Stimulated activated CD4-positive, alpha-beta T cell treated with anti-CD3 and anti-CD28 coated beads, Interleukin-4, amount 100 ng/mL, for 24 hours (primary cell): ENCODE results near the gene MRPL32.

Experiments
- DNase-seq: peaks from one replicate; pipeline ENCODE4 v3.0.0-alpha.2; 2020

MRPL32 gene

DNA sequence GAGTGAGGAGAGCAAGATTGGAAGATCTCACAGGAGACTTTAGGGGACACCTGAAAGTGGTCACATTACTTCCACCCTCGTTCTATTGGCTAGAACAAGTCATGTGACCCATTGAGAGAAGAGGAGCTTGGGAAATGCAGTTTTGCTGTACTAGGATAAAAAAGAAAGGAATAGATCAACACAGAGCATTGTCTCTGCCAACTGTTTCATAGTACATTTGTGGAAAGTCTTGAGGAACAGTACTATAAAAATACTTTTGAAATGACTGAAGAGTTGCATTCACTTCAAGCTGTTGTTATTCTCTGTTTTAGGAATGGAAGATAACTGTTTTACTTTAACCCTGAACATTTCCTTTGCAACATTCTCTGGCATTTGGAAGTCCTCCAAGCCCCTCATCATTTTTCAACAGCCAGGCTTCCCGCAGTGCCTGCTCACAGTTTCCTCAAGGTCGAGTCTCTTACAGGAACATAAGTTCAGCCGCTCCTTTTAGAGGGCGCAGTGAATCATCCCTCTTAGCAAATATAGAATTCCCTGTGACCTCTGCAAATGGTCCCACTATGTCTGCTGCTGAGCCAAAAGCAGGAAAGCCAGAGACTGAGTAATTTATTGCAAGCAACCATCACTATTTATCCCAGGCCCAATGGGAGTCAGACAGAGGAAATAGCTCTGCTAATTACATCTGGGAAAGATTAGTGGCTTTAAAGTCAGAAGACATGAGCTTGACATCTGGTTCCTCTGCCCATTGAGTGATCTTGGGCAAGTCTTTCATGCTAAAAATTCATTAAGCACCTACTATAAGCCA lies 40.7 kb downstream of the MRPL32 start:
- DNase-seq = no peak

DNA sequence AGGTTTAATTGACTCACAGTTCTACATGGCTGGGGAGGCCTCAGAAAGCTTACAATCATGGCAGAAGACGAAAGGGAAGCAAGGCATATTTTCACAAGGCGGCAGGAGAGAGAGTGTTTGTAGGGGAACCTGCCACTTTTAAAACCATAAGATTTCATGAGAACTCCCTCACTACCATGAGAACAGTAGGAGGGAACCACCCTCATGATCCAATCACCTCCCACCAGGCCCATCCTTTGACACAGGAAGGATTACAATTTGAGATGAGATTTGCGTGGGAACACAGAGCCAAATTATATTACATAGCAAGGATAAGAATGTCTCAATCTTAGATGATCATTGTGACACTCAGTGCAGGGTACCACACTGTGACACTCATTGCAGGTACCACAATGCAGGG lies 44.2 kb downstream of the MRPL32 start:
- no peak for DNase-seq

DNA sequence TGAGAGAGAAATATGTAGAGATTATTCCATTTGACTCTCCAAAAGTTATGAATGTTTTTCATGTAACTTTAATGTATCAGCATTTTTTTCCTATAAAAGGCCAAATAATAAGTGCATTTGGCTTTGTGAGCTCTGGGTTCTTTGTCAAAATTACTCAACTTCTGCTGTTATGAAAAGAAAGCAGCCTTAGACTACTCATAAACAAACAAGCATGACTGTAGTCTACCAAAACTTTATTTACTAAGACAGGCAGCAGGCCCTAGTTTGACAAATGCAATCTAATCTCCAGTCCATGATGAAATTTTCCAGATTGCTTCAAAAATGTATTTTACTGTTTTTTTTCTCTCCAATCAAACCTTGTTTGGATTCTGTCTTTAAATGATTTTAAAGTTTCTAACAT lies 46.3 kb downstream of the MRPL32 start:
- no peak for DNase-seq

DNA sequence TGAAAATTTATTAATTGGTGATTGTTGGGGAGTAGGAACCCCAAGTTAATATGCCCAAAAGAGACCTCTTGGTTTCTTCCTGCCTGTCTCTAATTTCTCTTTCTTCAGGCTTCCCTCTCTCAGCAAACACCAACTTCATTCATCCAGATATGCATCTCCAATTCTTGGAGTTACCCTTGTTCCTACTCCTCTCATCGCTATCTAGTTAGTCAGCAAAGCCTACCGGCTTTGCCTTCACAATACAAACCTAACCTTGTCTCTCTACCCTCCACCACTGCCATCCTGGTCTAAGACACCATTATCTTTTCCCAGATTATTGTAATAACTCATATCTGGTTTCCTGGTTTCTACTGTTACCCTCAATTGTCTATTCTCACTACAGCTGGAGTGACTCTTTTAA lies 47.9 kb downstream of the MRPL32 start:
- DNase-seq = no peak

DNA sequence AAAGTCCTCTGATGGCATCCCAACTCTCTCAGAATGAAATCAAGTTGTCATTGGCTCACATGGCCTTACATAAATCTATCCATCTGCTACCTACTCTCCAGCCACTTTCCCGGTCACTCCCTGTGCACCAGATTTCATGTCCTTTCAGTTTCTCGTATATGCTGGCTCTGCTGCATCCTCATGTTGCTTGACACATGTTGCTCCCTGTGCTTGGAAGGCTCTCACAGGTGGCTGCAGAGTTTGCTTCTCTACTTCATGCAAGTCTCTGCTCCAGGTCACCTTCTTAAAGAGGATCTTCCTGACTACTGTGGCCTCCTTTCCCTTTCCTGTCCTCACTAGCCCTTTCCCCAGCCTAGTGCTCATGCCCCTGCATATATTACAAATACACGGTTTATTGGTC lies 48.3 kb downstream of the MRPL32 start:
- no peak for DNase-seq

DNA sequence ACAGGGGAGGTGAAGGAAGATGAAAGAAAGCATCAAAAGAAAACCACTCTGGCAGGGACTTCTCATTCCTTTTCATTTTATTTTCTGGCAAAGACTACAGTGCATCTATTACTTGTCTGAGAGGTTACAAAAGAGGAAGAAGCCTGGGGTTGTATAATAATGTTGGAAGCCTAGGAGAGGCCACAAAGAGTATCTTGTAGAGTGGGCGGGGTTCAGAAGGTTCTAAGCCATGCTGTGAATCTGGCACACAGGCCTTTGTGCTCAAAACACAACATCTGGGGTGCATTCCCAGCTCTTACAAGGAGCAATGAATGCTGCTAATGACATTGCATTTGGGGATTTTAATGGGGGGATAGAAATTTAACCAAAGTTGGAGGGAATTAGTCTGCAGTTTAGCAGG lies 49.4 kb downstream of the MRPL32 start:
- DNase-seq = no peak

DNA sequence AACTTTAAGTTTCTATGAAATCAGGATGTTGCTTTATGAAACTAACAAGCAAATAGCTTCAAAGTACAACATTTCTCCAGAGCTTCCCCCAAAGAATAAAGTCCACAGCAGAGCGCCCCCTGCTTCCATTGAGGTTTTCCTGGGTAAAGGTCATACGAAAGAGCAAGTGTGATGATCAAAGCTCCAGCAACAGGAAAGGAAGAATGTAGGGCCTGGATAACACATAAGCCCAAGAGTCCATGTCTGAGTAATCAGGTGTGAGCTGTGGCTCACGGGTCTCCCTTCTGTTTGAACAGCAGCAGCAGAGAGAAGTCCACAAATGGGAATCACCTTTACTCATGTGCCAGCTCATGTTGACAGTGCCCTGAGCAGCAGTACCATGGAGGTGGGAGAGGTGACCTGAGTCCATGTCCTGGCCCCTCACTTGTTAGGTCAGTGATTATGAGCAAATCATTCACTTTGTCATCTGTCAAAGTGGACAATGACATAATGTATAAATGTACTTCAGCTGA lies 50.5 kb downstream of the MRPL32 start:
- no peak for DNase-seq

DNA sequence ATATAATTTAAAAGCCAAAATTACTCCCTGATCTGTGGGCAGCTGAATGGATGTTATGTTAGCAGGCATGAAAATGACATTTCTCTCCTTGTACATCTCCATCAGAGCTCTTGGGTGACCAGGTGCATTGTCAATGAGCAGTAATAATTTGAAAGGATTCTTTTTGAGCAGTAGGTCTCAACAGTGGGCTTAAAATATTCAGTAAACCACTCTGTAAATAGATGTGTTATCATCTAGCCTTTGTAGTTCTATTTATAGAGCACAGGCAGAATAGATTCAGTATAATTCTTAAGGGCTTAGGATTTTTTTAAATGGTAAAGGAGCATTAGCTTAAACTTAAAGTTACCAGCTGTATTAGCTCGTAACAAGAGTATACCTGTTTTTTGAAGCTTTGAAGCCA lies 52.0 kb downstream of the MRPL32 start:
- DNase-seq = no peak

DNA sequence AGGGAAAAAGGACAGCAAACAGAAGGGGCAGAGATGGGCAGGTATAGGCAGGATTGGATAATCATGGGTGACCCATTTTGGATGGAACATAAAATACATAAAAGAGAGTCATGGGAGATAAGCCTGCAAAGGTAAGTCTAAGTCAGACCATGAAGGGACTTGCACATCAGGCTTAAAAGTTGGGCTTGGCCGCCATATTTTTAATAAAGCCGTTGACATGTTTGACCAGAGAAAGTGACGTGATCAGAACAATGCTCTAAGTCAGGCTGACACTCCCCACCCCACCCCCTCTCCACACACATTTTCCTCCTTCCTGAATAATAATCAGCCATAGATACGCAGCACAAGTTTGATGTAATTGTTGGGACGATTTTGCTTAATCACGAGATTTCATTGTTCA lies 54.0 kb downstream of the MRPL32 start:
- DNase-seq = no peak

DNA sequence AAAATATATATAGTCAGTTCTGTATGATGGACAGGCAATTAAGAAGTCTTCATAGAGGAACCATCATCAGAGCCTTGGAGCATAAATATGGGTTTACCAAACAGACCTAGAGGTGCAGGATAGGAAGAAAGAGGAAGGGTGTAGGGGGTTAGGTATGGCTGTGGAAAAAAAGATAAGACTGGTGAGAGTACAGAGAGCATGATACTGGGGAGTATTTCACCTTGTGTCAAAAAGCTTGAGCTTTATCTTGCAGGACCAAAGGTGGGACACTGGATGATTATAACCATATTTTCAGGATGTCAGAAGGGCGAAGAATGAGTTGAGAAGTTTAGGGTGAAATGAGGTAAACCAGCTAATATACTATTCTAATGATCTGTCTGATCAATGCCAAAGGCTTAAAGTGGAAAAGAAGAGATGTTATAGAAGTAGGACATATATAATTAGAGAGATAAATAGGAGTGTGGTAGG lies 54.6 kb downstream of the MRPL32 start:
- no peak for DNase-seq
